Breast epithelium (tissue), 3 donors: ENCODE measurements around the gene ASB18.

ENCODE experiments used
- POLR2A ChIP-seq: fragments of 450-650 bp; IDR thresholded peaks from one replicate; pipeline ENCODE4 v1.6.1; 2016; ENCODE audit warnings: antibody characterized with exemption, mild to moderate bottlenecking, moderate library complexity
- TF ChIP-seq, protein P1 (sequence below), 3 donors: fragments of 450-650 bp; IDR thresholded peaks; one replicate each; pipeline ENCODE4 v1.5.1; 2016 to 2017; ENCODE audit warnings: antibody characterized with exemption in 3 of 3, mild to moderate bottlenecking in 3 of 3, moderate library complexity in 3 of 3

DNA sequence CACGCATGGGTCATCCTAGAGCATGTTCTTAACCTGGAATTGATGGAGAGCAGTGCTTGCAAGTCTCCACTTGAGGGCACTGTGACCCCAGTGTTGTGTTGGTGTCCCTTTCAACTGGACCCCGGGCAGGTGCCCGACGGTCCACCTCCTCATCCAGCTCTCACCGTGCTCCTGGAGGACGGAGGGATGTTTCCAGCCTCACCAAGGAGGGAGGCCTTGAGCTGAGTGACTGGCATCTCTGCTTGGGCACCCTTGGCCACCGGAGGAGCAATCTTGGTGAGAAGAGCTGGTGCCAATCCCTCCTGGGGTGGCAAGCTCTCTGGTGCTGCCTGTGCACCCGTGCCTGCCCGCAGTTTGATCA is 45.4 kb upstream of the ASB18 start:
- no peak for TF ChIP-seq POLR2A
- TF ChIP-seq, protein P1, sequence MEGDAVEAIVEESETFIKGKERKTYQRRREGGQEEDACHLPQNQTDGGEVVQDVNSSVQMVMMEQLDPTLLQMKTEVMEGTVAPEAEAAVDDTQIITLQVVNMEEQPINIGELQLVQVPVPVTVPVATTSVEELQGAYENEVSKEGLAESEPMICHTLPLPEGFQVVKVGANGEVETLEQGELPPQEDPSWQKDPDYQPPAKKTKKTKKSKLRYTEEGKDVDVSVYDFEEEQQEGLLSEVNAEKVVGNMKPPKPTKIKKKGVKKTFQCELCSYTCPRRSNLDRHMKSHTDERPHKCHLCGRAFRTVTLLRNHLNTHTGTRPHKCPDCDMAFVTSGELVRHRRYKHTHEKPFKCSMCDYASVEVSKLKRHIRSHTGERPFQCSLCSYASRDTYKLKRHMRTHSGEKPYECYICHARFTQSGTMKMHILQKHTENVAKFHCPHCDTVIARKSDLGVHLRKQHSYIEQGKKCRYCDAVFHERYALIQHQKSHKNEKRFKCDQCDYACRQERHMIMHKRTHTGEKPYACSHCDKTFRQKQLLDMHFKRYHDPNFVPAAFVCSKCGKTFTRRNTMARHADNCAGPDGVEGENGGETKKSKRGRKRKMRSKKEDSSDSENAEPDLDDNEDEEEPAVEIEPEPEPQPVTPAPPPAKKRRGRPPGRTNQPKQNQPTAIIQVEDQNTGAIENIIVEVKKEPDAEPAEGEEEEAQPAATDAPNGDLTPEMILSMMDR (IDR thresholded peaks at IDR 0.05) = peak in 1 of 3 donors; percentile 12
